K562 (cell line): ENCODE results near the gene FGF1. TPM values are rescaled to one million over a fixed set of nuclear protein-coding genes. Genes with fewer than 3 reads are reported as not detected.

Experiments used
- ATAC-seq: fragments of 200-7000 bp; cut with Tn5 transposase; 3 replicates; pipeline ENCODE4 v1.9.1; 2020; ENCODE audit warnings: moderate library complexity
- BruUV-seq: library from RNA; stranded (reverse); fragments of 400-500 nt; replicated peaks from 2 replicates; lab custom pipeline; 2021; lab: Mats Ljungman, UMichigan
- CTCF ChIA-PET: fragments of 300-600 bp; formaldehyde crosslinking; extraction: SDS; loops from one replicate; lab custom pipeline; 2021; ENCODE audit warnings: low intra/inter-chr PET ratio; lab: Yijun Ruan, JAX
- POLR2A ChIA-PET: fragments of 300-600, 350-650 bp; sonication (Branson Sonifier 250); formaldehyde crosslinking; extraction: SDS; loops from one replicate; lab custom pipeline; 2021; ENCODE audit warnings: antibody characterized with exemption, inconsistent platforms; lab: Yijun Ruan, JAX
- DNase-seq, 4 experiments: peaks; one replicate each; pipeline versions ENCODE4 v3.0.0 to v3.0.0-alpha.2; 2011 to 2018; ENCODE audit warnings: low spot score in 3 of 4, mixed read lengths in 3 of 4; ENCODE audit errors: extremely low read depth in 1 of 4
- FAIRE-seq: peaks from 2 replicates; lab custom pipeline; 2011; peaks lifted over from hg19 to GRCh38; lab: Jason Lieb, UNC
- H2AFZ ChIP-seq: 2 replicates; pipeline ENCODE4 v1.6.0; 2011; ENCODE audit warnings: low read depth, low read length, control low read depth, inconsistent platforms
- H3K27ac ChIP-seq: fragments of 200-600 bp; 3 replicates; pipeline ENCODE4 v1.8.0; 2011; ENCODE audit warnings: low read depth, mild to moderate bottlenecking, control low read depth, inconsistent platforms, low read length, moderate library complexity, mixed read lengths; ENCODE audit errors: extremely low read depth
- H3K27me3 ChIP-seq, 2 experiments: fragments of 300-600 bp in 1 of 2; 2 replicates in 1 of 2; 3 replicates in 1 of 2; pipeline versions ENCODE4 v1.6.0 to v1.8.0; 2011; ENCODE audit warnings: inconsistent platforms in 2 of 2, low read length in 2 of 2, mild to moderate bottlenecking in 1 of 2, mixed read lengths in 1 of 2, moderate library complexity in 1 of 2; ENCODE audit not compliant: control insufficient read depth in 2 of 2, insufficient read depth in 2 of 2
- H3K36me3 ChIP-seq: fragments of 300-600 bp; 3 replicates; pipeline ENCODE4 v1.8.0; 2011; ENCODE audit warnings: mild to moderate bottlenecking, low read length, inconsistent platforms; ENCODE audit not compliant: control insufficient read depth, insufficient read depth
- H3K4me1 ChIP-seq, 2 experiments: fragments of 200-600 bp in 1 of 2; replicated peaks in 1 of 2; 2 replicates in 1 of 2; 3 replicates in 1 of 2; pipeline versions ENCODE4 v1.5.1 to v1.8.0; 2011; ENCODE audit warnings: inconsistent platforms in 2 of 2, low read length in 2 of 2, mild to moderate bottlenecking in 1 of 2, mixed read lengths in 1 of 2, moderate library complexity in 1 of 2; ENCODE audit not compliant: control insufficient read depth in 2 of 2, insufficient read depth in 2 of 2
- H3K4me2 ChIP-seq: 2 replicates; pipeline ENCODE4 v1.6.1; 2011; ENCODE audit warnings: low read length, control low read depth, inconsistent platforms, mixed read lengths; ENCODE audit not compliant: insufficient read depth
- H3K4me3 ChIP-seq: fragments of 200-600 bp; sonication (generic), shearing (Covaris generic); 2 replicates; pipeline ENCODE4 v1.5.1; 2016; ENCODE audit warnings: control low read depth, inconsistent platforms
- H3K79me2 ChIP-seq: fragments of 200-600 bp; 3 replicates; pipeline ENCODE4 v1.8.0; 2011; ENCODE audit warnings: low read length, inconsistent platforms; ENCODE audit not compliant: control insufficient read depth, insufficient read depth
- H3K9ac ChIP-seq, 2 experiments: 2 replicates each; pipeline versions ENCODE4 v1.6.0 to v1.6.1; 2011; ENCODE audit warnings: low read depth in 2 of 2, low read length in 2 of 2, control low read depth in 1 of 2, inconsistent platforms in 1 of 2, mild to moderate bottlenecking in 1 of 2, mixed read lengths in 1 of 2; ENCODE audit not compliant: insufficient read depth in 1 of 2
- H3K9me1 ChIP-seq: one replicate; pipeline ENCODE4 v1.6.0; 2011; ENCODE audit warnings: inconsistent platforms, mild to moderate bottlenecking, low read length, moderate library complexity; ENCODE audit not compliant: control insufficient read depth, insufficient read depth
- H3K9me3 ChIP-seq: replicated peaks from 2 replicates; pipeline ENCODE4 v1.5.1; 2011; ENCODE audit warnings: low read depth, low read length, inconsistent platforms; ENCODE audit not compliant: control insufficient read depth, insufficient read depth
- H4K20me1 ChIP-seq: replicated peaks from 2 replicates; pipeline ENCODE4 v1.6.1; 2011; ENCODE audit warnings: low read length, inconsistent platforms, mixed read lengths; ENCODE audit not compliant: control insufficient read depth, insufficient read depth
- BACH1 ChIP-seq: fragments of 200-800 bp; sonication (Bioruptor generic); IDR thresholded peaks from 2 replicates; pipeline ENCODE4 v1.6.1; 2016; ENCODE audit warnings: missing genetic modification characterization, missing compliant biosample characterization
- FOSL1 ChIP-seq: fragments of 200-800 bp; sonication (Bioruptor generic); conservative IDR thresholded peaks from 2 replicates; pipeline ENCODE4 v1.6.1; 2016; ENCODE audit warnings: missing genetic modification characterization, missing compliant biosample characterization
- NCOA2 ChIP-seq, 2 experiments: fragments of 450-650 bp; IDR thresholded peaks; 2 replicates each; pipeline ENCODE4 v1.6.1; 2018; ENCODE audit warnings: mild to moderate bottlenecking in 2 of 2, moderate library complexity in 1 of 2; ENCODE audit not compliant: partially characterized antibody in 2 of 2
- in situ Hi-C: fragments of 300-500 bp; cut with MboI; formaldehyde crosslinking; loops from 4 replicates; pipeline ENCODE4 v1.15.0; 2018; ENCODE audit warnings: inconsistent platforms, mixed read lengths
- intact Hi-C: fragments of 100-400 bp; cut with micrococcal nuclease; formaldehyde crosslinking; loops from 2 replicates; pipeline ENCODE4 v1.14.2; 2022
- polyA plus RNA-seq, 8 experiments: library from polyadenylated mRNA; depleted of rRNA in 4 of 8; stranded (reverse) in 5 of 8; unstranded in 3 of 8; fragments of >200 nt; fragmentation: Nextera tagmentation in 2 of 8; fragmentation: Illumina TruSeq in 1 of 8; extraction: Ambion mirVana in 2 of 8; extraction: Trizol in 1 of 8; gene quantifications; 2 replicates each; pipeline versions ENCODE4 v1.2.1 to v1.2.3, GENCODE V29; 2011 to 2014; ENCODE audit warnings: inconsistent platforms in 1 of 8, missing spikeins in 1 of 8
- total RNA-seq, 7 experiments: library from RNA; depleted of rRNA in 6 of 7; stranded (reverse); fragments of >200 nt in 6 of 7; fragmentation: Illumina TruSeq in 2 of 7; extraction: Trizol in 2 of 7; gene quantifications; 2 replicates each; pipeline versions ENCODE4 v1.2.1 to v1.2.3, GENCODE V29; 2011 to 2021; ENCODE audit warnings: low replicate concordance in 1 of 7
- TF ChIP-seq, protein P1 (sequence below), 2 experiments: IDR thresholded peaks in 1 of 2; conservative IDR thresholded peaks in 1 of 2; 2 replicates each; pipeline ENCODE4 v1.6.1; 2016; ENCODE audit warnings: low read depth in 2 of 2, mild to moderate bottlenecking in 1 of 2, missing compliant biosample characterization in 1 of 2, missing genetic modification characterization in 1 of 2, moderate library complexity in 1 of 2
- TF ChIP-seq, protein P2 (sequence below): fragments of 450-650 bp; formaldehyde crosslinking; IDR thresholded peaks from 2 replicates; pipeline ENCODE4 v1.4.0; 2020; ENCODE audit warnings: mild to moderate bottlenecking, mixed read lengths
- TF ChIP-seq, protein P3 (sequence below): IDR thresholded peaks from 2 replicates; pipeline ENCODE4 v1.6.1; 2011; ENCODE audit not compliant: insufficient read length; ENCODE audit errors: extremely low read depth

The FGF1 gene
- total and polyA plus RNA-seq, 9 of the 15 experiments (the other 6 are each of a cell fraction or from before 2014, with no cell fraction given), result not detected

DNA sequence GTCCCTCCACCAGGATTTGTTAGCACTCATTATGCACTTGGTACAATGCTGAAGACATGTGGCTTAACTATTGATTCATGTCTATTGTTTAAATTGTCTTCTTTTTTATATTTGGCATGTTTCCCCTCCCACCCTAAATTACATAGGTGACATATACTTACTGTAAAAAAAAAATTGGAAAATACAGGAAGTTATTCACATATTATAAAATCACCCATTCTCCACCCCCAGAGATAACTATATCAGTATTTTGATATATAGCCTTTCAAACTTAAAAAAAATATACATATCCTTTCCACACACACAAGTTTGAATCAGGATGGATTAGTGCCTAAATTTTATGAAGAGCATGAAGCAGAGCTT, 87.6 kb downstream of the FGF1 start:
- no peaks in the 10 kb centered on the region for H3K36me3 ChIP-seq
- no peak overlapping the region for H2AFZ ChIP-seq
- no peak overlapping the region for H3K4me3 ChIP-seq
- no peaks in the 10 kb centered on the region for H3K79me2 ChIP-seq
- no peaks in the 10 kb centered on the region; the same call in 1 of the 2 replicates for H4K20me1 ChIP-seq
- no peaks in the 10 kb centered on the region for H3K9me1 ChIP-seq
- POLR2A ChIA-PET, result interaction anchor here (0.6 to 1.4 kb wide), 4 partner anchors 8 to 874 kb away, joined by 3 to 4 read pairs (median 3); no protein-coding TSS in a partner anchor
- H3K4me1 ChIP-seq, result peaks cover 4% of the 10 kb centered on the region in 2 experiments; a peak in 4 of 5 replicates
- BruUV-seq, result no TSS peak
- H3K9me3 ChIP-seq, result no peaks in the 10 kb centered on the region
- no peak overlapping the region for H3K27ac ChIP-seq
- H3K27me3 ChIP-seq, result peaks cover 17 to 19% of the 10 kb centered on the region in 2 experiments
- intact Hi-C loops (no loop called here), in situ Hi-C loops (no loop called here)
- TF ChIP-seq, protein P1, sequence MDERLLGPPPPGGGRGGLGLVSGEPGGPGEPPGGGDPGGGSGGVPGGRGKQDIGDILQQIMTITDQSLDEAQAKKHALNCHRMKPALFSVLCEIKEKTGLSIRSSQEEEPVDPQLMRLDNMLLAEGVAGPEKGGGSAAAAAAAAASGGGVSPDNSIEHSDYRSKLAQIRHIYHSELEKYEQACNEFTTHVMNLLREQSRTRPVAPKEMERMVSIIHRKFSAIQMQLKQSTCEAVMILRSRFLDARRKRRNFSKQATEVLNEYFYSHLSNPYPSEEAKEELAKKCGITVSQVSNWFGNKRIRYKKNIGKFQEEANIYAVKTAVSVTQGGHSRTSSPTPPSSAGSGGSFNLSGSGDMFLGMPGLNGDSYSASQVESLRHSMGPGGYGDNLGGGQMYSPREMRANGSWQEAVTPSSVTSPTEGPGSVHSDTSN (CRISPR knock-in tag; IDR thresholded peaks at IDR 0.05; ENCODE audit: low read depth), result no peak
- TF ChIP-seq, protein P1 (tag; conservative IDR thresholded peaks at IDR 0.05; ENCODE audit: low read depth), result 0 out of 2 replicates have a peak, but pooled peaks have one; percentile 27
- TF ChIP-seq, protein P2, sequence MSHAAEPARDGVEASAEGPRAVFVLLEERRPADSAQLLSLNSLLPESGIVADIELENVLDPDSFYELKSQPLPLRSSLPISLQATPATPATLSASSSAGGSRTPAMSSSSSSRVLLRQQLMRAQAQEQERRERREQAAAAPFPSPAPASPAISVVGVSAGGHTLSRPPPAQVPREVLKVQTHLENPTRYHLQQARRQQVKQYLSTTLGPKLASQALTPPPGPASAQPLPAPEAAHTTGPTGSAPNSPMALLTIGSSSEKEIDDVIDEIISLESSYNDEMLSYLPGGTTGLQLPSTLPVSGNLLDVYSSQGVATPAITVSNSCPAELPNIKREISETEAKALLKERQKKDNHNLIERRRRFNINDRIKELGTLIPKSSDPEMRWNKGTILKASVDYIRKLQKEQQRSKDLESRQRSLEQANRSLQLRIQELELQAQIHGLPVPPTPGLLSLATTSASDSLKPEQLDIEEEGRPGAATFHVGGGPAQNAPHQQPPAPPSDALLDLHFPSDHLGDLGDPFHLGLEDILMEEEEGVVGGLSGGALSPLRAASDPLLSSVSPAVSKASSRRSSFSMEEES (CRISPR knock-in tag), result no peak
- TF ChIP-seq NCOA2 (IDR thresholded peaks at IDR 0.05; ENCODE audit: partially characterized antibody in 2 of 2) (no peak), BACH1 (tag) (peak; percentile 68; the same call in 1 of the 2 replicates), FOSL1 (tag) (peak; percentile 52; the same call in 1 of the 2 replicates)
- TF ChIP-seq, protein P3, sequence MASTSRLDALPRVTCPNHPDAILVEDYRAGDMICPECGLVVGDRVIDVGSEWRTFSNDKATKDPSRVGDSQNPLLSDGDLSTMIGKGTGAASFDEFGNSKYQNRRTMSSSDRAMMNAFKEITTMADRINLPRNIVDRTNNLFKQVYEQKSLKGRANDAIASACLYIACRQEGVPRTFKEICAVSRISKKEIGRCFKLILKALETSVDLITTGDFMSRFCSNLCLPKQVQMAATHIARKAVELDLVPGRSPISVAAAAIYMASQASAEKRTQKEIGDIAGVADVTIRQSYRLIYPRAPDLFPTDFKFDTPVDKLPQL, result no peak
- CTCF ChIA-PET, result no interaction called here
- H3K4me2 ChIP-seq, result peak overlapping the region; percentile 44
- no peak overlapping the region for H3K9ac ChIP-seq
- DNase-seq (no peak), ATAC-seq (no peak), FAIRE-seq (no peak)
